Measurements from ENCODE around the gene MYOF. TPM values are rescaled to one million over a fixed set of nuclear protein-coding genes. Genes with fewer than 3 reads are reported as not detected.

The MYOF gene
- total and polyA plus RNA-seq, 2 donors from 2014 or later = 11.5 to 134 TPM

DNA sequence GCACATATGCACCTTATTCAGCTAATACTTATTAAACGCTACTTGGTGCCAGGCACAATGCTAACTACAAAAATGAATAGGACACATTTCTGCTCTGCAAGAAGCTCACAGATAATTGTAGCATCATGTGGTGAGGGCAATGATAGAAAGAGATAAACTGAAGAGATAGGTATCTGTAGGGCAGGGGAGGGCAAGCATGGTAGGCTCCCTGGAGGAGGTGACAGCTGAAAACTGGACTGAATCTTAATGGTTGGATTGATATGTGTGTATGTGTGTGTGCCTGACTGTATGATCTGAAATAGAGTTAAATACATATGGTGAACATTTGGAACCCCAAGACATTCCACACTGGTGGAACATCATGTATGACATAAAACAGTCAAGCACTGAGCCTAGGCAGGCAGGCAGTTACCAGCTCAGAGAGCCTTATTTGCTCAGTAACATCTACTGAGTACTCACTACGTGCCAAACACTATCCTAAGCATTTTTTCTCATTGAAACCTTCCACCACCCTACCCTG lies 9.5 kb upstream of the MYOF start:
- intact Hi-C loops (cut with DNase I) = no loop called here
- no peak overlapping the region for H3K27ac ChIP-seq (ENCODE audit: low read depth in 2 of 2, low read length in 2 of 2)
- no peaks in the 10 kb centered on the region for H3K27me3 ChIP-seq (ENCODE audit: control insufficient read depth, insufficient read depth, low read length)
- no peaks in the 10 kb centered on the region for H3K36me3 ChIP-seq (ENCODE audit: control insufficient read depth in 2 of 3, insufficient read depth in 3 of 3, low read length in 3 of 3)
- FAIRE-seq (no peak), DNase-seq (no peak)
- TF ChIP-seq, protein P1, sequence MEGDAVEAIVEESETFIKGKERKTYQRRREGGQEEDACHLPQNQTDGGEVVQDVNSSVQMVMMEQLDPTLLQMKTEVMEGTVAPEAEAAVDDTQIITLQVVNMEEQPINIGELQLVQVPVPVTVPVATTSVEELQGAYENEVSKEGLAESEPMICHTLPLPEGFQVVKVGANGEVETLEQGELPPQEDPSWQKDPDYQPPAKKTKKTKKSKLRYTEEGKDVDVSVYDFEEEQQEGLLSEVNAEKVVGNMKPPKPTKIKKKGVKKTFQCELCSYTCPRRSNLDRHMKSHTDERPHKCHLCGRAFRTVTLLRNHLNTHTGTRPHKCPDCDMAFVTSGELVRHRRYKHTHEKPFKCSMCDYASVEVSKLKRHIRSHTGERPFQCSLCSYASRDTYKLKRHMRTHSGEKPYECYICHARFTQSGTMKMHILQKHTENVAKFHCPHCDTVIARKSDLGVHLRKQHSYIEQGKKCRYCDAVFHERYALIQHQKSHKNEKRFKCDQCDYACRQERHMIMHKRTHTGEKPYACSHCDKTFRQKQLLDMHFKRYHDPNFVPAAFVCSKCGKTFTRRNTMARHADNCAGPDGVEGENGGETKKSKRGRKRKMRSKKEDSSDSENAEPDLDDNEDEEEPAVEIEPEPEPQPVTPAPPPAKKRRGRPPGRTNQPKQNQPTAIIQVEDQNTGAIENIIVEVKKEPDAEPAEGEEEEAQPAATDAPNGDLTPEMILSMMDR (IDR thresholded peaks at IDR 0.05; ENCODE audit: borderline replicate concordance, extremely low read depth, insufficient read depth) = no peak
- peaks cover 0 to under 1% (median 0%) of the 10 kb centered on the region in 3 donors for H3K4me1 ChIP-seq (ENCODE audit: control insufficient read depth in 2 of 3, insufficient read depth in 2 of 3, low read depth in 1 of 3, low read length in 3 of 3)
- H3K9me3 ChIP-seq (ENCODE audit: control insufficient read depth in 2 of 3, insufficient read depth in 1 of 3, low read length in 3 of 3) = no peaks in the 10 kb centered on the region
- no peak overlapping the region for H3K4me3 ChIP-seq (ENCODE audit: low read length in 3 of 3)
- no peak overlapping the region for H3K9ac ChIP-seq (ENCODE audit: low read length in 3 of 3)

DNA sequence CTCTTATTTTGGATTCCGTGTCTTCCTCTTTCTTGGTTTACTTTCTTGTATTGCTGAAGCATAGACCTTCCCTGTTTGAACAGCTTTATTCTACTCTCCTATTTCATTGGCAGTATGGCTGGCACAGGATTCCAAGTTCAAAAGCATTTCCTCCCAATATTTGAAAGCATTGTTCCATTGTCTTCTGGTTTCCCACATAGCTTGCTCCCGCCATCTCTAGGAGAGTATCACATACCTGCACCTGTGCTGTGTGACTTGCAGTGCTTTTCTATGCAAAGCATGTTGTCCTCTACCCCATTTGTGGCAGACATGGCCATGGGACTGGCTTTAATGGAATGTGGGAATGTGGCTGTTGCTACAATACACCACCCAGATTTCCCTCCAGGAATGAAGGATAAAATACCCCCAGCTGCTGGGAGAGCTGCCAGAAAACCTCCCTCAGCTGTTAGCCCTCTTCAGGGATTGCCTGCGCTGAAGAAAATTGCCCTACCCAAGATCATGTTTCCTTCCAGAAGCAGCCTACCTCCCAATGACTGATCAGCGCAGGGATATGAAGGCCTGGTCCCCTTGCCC lies 6.9 kb upstream of the MYOF start:
- Histone ChIP-seq H3K27me3 (ENCODE audit: control insufficient read depth, insufficient read depth, low read length) (no peaks in the 10 kb centered on the region), H3K27ac (ENCODE audit: low read depth in 2 of 2, low read length in 2 of 2) (no peak overlapping the region), H3K4me3 (ENCODE audit: low read length in 3 of 3) (no peak overlapping the region), H3K4me1 (ENCODE audit: control insufficient read depth in 2 of 3, insufficient read depth in 2 of 3, low read depth in 1 of 3, low read length in 3 of 3) (no peaks in the 10 kb centered on the region), H3K9ac (ENCODE audit: low read length in 3 of 3) (no peak overlapping the region), H3K9me3 (ENCODE audit: control insufficient read depth in 2 of 3, insufficient read depth in 1 of 3, low read length in 3 of 3) (no peaks in the 10 kb centered on the region), H3K36me3 (ENCODE audit: control insufficient read depth in 2 of 3, insufficient read depth in 3 of 3, low read length in 3 of 3) (no peaks in the 10 kb centered on the region)
- intact Hi-C loops (cut with DNase I) = loop anchor here (5.0 kb wide), 1 partner anchor 112 kb away; no protein-coding TSS in a partner anchor
- FAIRE-seq (no peak), DNase-seq (no peak)
- TF ChIP-seq, protein P1 (IDR thresholded peaks at IDR 0.05; ENCODE audit: borderline replicate concordance, extremely low read depth, insufficient read depth) = no peak

DNA sequence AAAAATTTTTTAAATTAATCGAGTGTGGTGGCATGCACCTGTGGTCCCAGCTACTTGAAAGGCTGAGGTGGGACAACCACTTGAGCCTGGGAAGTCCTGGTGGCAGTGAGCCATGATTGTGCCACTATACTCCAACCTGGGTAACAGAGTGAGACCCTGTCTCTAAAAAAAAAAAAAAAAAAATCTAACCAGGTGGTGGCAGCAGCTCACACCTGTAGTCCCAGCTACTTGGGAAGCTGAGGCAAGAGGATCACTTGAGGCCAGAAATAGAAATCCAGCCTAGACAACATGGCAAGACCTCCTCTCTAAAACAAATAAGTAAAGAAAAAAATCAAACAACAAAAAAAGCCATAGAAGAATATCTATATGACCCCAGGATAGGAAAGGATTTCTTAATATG lies 3.6 kb upstream of the MYOF start:
- no peaks in the 10 kb centered on the region for H3K27me3 ChIP-seq (ENCODE audit: control insufficient read depth, insufficient read depth, low read length)
- no peak overlapping the region for H3K9ac ChIP-seq (ENCODE audit: low read length in 3 of 3)
- no peak overlapping the region for H3K27ac ChIP-seq (ENCODE audit: low read depth in 2 of 2, low read length in 2 of 2)
- no peak overlapping the region for H3K4me3 ChIP-seq (ENCODE audit: low read length in 3 of 3)
- DNase-seq (no peak), FAIRE-seq (no peak)
- H3K9me3 ChIP-seq (ENCODE audit: control insufficient read depth in 2 of 3, insufficient read depth in 1 of 3, low read length in 3 of 3) = no peaks in the 10 kb centered on the region
- no peaks in the 10 kb centered on the region for H3K4me1 ChIP-seq (ENCODE audit: control insufficient read depth in 2 of 3, insufficient read depth in 2 of 3, low read depth in 1 of 3, low read length in 3 of 3)
- no peaks in the 10 kb centered on the region for H3K36me3 ChIP-seq (ENCODE audit: control insufficient read depth in 2 of 3, insufficient read depth in 3 of 3, low read length in 3 of 3)
- TF ChIP-seq, protein P1 (IDR thresholded peaks at IDR 0.05; ENCODE audit: borderline replicate concordance, extremely low read depth, insufficient read depth) = no peak
- intact Hi-C loops (cut with DNase I) = loop anchor here (5.0 kb wide), 1 partner anchor 108 kb away; no protein-coding TSS in a partner anchor

Measured in kidney (tissue), 14 donors.